Activated naive CD4-positive, alpha-beta T cell treated with anti-CD3 and anti-CD28 coated beads, Interleukin-2, amount 10 ng/mL, durations not matched to agents 7 days and 5 days (primary cell): Measurements from ENCODE around the gene PJA2.

Source experiments
- CTCF ChIA-PET: fragments of 350-600 bp; sonication (Branson Sonifier 250); formaldehyde crosslinking; loops from one replicate; lab custom pipeline; 2021; ENCODE audit warnings: antibody characterized with exemption; lab: Charles Lee
- DNase-seq: peaks from one replicate; pipeline ENCODE4 v3.0.0-alpha.2; 2020
- H3K27ac Mint-ChIP-seq: one replicate; pipeline ENCODE4 v1.8.0; 2021; ENCODE audit warnings: mild to moderate bottlenecking, moderate library complexity, mixed read lengths
- H3K27me3 Mint-ChIP-seq: one replicate; pipeline ENCODE4 v1.8.0; 2021; ENCODE audit warnings: mild to moderate bottlenecking, mixed read lengths
- H3K36me3 Mint-ChIP-seq: one replicate; pipeline ENCODE4 v1.8.0; 2021; ENCODE audit warnings: mixed read lengths
- H3K4me1 Mint-ChIP-seq: one replicate; pipeline ENCODE4 v1.8.0; 2021; ENCODE audit warnings: mixed read lengths
- H3K4me3 Mint-ChIP-seq: one replicate; pipeline ENCODE4 v1.8.0; 2021; ENCODE audit warnings: mild to moderate bottlenecking, moderate library complexity, mixed read lengths
- H3K9me3 Mint-ChIP-seq: one replicate; pipeline ENCODE4 v1.8.0; 2021; ENCODE audit warnings: mixed read lengths

PJA2 gene

GRCh38 chr5:109322694-109323093 lies 87.1 kb downstream of the PJA2 start:
- Mint-ChIP-seq H3K9me3 (no peaks in the 10 kb centered on the region), H3K27ac (peak overlapping the region; percentile 2)
- CTCF ChIA-PET, result no interaction called here

GRCh38 chr5:109319351-109319750 lies 90.4 kb downstream of the PJA2 start:
- no peak overlapping the region for H3K27ac Mint-ChIP-seq
- H3K9me3 Mint-ChIP-seq, result no peaks in the 10 kb centered on the region
- H3K27me3 Mint-ChIP-seq, result no peaks in the 10 kb centered on the region
- H3K36me3 Mint-ChIP-seq, result no peaks in the 10 kb centered on the region
- no peak for DNase-seq
- no peaks in the 10 kb centered on the region for H3K4me1 Mint-ChIP-seq
- CTCF ChIA-PET, result no interaction called here
- H3K4me3 Mint-ChIP-seq, result no peak overlapping the region

More at GRCh38 chr5:109322694-109323093, 87.1 kb downstream of the PJA2 start:
- Mint-ChIP-seq H3K36me3 (no peaks in the 10 kb centered on the region), H3K27me3 (no peaks in the 10 kb centered on the region), H3K4me3 (no peak overlapping the region), H3K4me1 (no peaks in the 10 kb centered on the region)
- DNase-seq, result no peak

GRCh38 chr5:109318455-109319108 lies 91.2 kb downstream of the PJA2 start:
- Mint-ChIP-seq H3K4me1 (no peaks in the 10 kb centered on the region), H3K36me3 (no peaks in the 10 kb centered on the region), H3K9me3 (no peaks in the 10 kb centered on the region), H3K27ac (no peak overlapping the region), H3K27me3 (no peaks in the 10 kb centered on the region), H3K4me3 (no peak overlapping the region)
- CTCF ChIA-PET, result no interaction called here
- no peak for DNase-seq

- Mint-ChIP-seq H3K36me3 (no peaks in the 10 kb centered on the region), H3K9me3 (no peaks in the 10 kb centered on the region), H3K4me1 (no peaks in the 10 kb centered on the region), H3K4me3 (no peak overlapping the region), H3K27ac (no peak overlapping the region), H3K27me3 (no peaks in the 10 kb centered on the region)
- DNase-seq, result no peak
- CTCF ChIA-PET, result interaction anchor here (0.6 kb wide), 1 partner anchor 45 kb away, joined by 3 read pairs; no protein-coding TSS in a partner anchor
Measured at GRCh38 chr5:109316634-109317033, 93.1 kb downstream of the PJA2 start.

DNA sequence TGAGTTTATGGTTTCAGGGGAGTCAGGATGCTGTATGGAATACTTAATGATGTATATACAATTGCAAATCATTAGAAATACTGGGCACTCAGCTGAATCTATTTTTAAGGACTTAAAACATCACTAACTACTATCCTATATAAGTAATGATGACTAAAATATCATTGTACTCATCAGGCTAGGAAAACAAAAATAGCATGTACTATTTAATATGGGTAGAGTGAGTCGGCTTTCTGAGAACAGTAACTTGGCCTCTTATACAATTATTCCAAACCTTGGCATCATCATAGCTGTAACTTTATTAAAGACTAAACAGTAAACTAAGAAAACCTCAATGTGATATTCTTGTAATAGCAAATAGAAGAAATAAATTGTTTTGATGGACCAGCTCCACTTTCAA lies 94.5 kb downstream of the PJA2 start:
- no peak for DNase-seq
- CTCF ChIA-PET, result no interaction called here
- H3K27ac Mint-ChIP-seq, result no peak overlapping the region
- H3K36me3 Mint-ChIP-seq, result no peaks in the 10 kb centered on the region
- no peaks in the 10 kb centered on the region for H3K9me3 Mint-ChIP-seq
- no peak overlapping the region for H3K4me3 Mint-ChIP-seq
- no peaks in the 10 kb centered on the region for H3K4me1 Mint-ChIP-seq
- no peaks in the 10 kb centered on the region for H3K27me3 Mint-ChIP-seq

- Mint-ChIP-seq H3K27ac (no peak overlapping the region), H3K27me3 (no peaks in the 10 kb centered on the region), H3K9me3 (no peaks in the 10 kb centered on the region), H3K4me1 (no peaks in the 10 kb centered on the region), H3K36me3 (no peaks in the 10 kb centered on the region), H3K4me3 (no peak overlapping the region)
- CTCF ChIA-PET, result no interaction called here
- no peak for DNase-seq
Measured at GRCh38 chr5:109313127-109313526, 96.6 kb downstream of the PJA2 start.

DNA sequence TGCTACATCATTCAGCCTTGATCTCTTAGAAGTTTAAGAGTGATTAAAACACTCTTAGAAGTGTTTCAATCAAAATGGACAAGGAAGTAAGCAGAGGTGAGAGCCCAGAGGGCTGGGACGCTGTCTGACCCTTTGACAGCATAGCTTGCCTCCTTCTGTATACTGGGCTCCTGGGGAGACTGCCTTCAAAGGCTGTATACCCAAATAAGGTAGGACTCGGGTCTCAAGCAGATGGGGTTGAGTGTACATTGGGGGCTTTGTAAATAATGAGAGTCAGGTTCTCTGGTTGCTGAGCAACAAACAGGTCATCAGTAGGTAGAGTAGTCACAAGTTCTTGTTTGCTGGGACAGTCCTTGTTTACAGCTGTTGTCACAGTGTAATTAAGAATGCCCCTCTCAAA lies 97.1 kb downstream of the PJA2 start:
- no peaks in the 10 kb centered on the region for H3K27me3 Mint-ChIP-seq
- no peaks in the 10 kb centered on the region for H3K4me1 Mint-ChIP-seq
- CTCF ChIA-PET, result no interaction called here
- DNase-seq, result no peak
- H3K36me3 Mint-ChIP-seq, result no peaks in the 10 kb centered on the region
- no peaks in the 10 kb centered on the region for H3K9me3 Mint-ChIP-seq
- no peak overlapping the region for H3K4me3 Mint-ChIP-seq
- H3K27ac Mint-ChIP-seq, result no peak overlapping the region

DNA sequence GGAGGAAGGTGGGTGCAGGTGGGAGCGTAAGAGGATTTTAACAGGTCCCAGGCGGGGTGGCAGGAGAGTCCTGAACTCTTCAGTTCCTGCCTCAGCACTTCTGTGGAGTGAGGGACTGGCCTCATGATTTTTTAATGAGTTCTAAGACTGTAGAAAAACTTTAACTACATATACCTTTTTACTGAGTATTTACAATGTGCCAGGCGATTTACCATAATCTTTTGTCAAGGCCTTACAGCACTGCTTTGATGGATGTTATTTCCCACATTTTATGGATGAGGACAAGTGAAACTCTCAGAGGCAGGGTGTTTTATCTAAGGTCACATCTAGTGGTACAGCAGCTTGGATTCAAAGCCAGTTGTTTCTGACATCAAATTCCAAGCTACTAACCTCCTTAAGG lies 99.5 kb downstream of the PJA2 start:
- H3K4me3 Mint-ChIP-seq, result no peak overlapping the region
- no peak overlapping the region for H3K27ac Mint-ChIP-seq
- no peaks in the 10 kb centered on the region for H3K36me3 Mint-ChIP-seq
- no peaks in the 10 kb centered on the region for H3K27me3 Mint-ChIP-seq
- H3K4me1 Mint-ChIP-seq, result no peaks in the 10 kb centered on the region
- CTCF ChIA-PET, result no interaction called here
- no peaks in the 10 kb centered on the region for H3K9me3 Mint-ChIP-seq
- DNase-seq, result no peak

DNA sequence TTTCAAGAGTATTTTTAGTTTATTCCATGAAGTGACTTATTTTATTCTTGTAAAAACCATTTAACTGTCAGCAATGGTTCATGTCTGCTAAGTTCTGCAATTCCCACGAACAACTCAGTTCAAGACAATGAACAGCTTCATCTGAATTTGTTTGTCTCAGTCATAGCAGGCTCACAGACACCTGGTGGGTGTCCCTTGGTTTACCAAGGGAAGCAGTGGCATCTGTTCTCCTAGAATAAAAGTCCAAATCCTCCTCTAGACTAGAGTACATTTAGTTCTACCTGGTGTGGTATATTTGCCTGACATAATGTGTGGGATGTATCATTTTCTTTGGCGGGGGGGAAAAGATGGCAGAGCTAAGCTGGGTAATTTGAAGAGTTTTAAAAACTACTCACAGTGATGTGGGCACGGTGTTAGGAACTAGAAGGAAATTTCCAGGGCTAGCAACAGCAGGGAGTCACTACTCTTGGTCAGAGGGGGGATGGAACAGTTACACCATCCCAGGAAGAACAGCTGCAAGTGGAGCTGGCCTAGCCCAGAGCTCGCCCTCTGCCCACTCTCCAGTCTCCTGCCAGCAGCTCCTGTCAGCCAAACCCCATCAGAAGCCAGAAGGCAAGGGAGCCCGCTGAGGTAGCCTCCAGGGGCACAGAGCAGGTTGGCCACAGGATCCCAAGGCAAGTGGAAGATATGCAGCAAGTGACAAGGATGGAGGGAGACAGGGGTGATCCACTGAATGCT lies 100.3 kb downstream of the PJA2 start:
- H3K4me1 Mint-ChIP-seq, result no peaks in the 10 kb centered on the region
- H3K9me3 Mint-ChIP-seq, result no peaks in the 10 kb centered on the region
- no peaks in the 10 kb centered on the region for H3K36me3 Mint-ChIP-seq
- DNase-seq, result no peak
- no peak overlapping the region for H3K4me3 Mint-ChIP-seq
- H3K27me3 Mint-ChIP-seq, result no peaks in the 10 kb centered on the region
- CTCF ChIA-PET, result interaction anchor here (1.3 kb wide), 1 partner anchor 12 kb away, joined by 4 read pairs; no protein-coding TSS in a partner anchor
- no peak overlapping the region for H3K27ac Mint-ChIP-seq

- Mint-ChIP-seq H3K27me3 (no peaks in the 10 kb centered on the region), H3K36me3 (no peaks in the 10 kb centered on the region), H3K4me1 (no peaks in the 10 kb centered on the region), H3K27ac (no peak overlapping the region), H3K9me3 (no peaks in the 10 kb centered on the region), H3K4me3 (no peak overlapping the region)
- CTCF ChIA-PET, result interaction anchor here (0.9 to 1.3 kb wide), 2 partner anchors 11 to 666 kb away, joined by 3 to 4 read pairs; no protein-coding TSS in a partner anchor
- DNase-seq, result no peak
Measured at GRCh38 chr5:109307951-109308350, 101.8 kb downstream of the PJA2 start.

DNA sequence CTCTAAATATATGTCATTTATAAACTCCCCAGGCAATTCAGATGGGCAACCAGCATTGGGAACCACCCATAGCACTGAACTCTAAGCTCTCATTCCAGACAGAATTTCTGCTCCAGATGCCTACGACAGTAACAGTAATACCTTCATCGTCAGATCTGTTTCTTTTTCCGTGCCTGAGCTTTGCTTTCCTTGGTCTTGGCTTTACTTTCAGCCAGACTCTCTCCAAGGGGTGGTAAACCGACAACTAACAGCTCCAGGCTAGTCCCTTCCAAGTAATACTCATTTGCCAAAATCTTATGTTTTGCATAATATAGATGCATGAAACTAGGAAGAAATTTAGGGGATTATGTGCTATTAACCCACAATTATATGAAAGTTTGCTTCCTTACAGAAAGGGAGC lies 102.3 kb downstream of the PJA2 start:
- H3K27ac Mint-ChIP-seq, result no peak overlapping the region
- no peaks in the 10 kb centered on the region for H3K27me3 Mint-ChIP-seq
- H3K4me1 Mint-ChIP-seq, result no peaks in the 10 kb centered on the region
- DNase-seq, result no peak
- H3K4me3 Mint-ChIP-seq, result no peak overlapping the region
- H3K36me3 Mint-ChIP-seq, result no peaks in the 10 kb centered on the region
- CTCF ChIA-PET, result interaction anchor here (0.9 kb wide), 1 partner anchor 666 kb away, joined by 3 read pairs; no protein-coding TSS in a partner anchor
- no peaks in the 10 kb centered on the region for H3K9me3 Mint-ChIP-seq

DNA sequence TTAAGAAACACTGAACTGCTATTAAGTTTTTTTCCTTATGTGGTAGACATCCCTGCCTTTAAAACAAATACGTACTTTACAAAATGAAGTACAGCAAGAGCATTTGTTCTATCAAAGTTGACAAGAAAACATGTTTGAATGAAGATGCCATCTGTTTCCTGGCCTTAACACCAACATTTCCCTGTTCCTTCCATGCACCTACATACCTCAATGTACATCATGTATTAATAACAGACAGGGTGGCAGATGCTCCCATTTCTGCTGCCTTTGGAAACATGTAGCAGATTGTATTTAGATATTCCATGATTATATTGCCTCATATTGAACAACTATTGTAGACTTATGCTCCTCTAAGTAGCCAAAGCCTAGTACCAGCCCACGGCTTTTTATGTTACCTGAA lies 104.4 kb downstream of the PJA2 start:
- H3K27ac Mint-ChIP-seq, result no peak overlapping the region
- no peak for DNase-seq
- H3K4me3 Mint-ChIP-seq, result no peak overlapping the region
- no peaks in the 10 kb centered on the region for H3K9me3 Mint-ChIP-seq
- no peaks in the 10 kb centered on the region for H3K36me3 Mint-ChIP-seq
- H3K27me3 Mint-ChIP-seq, result no peaks in the 10 kb centered on the region
- H3K4me1 Mint-ChIP-seq, result no peaks in the 10 kb centered on the region
- CTCF ChIA-PET, result no interaction called here

DNA sequence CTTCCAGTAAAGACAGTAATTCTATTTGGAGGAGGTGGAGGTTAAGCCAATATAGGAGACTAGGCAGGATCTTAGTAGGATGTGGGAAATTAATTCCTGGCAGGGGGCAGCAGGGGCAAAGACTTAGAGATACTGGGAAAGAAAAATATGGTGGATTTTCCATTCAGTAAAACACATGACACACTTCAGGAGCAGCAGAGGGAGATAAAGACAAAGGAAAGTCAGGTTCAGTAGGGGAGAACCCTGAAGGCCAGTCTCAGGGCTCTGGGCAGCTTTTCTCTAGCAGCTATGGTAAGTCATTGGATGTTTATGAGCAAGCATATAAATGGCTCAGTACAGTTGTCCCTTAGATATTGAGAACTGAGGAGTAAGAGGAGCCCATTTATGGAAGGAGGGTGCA lies 105.5 kb downstream of the PJA2 start:
- no peaks in the 10 kb centered on the region for H3K27me3 Mint-ChIP-seq
- H3K4me3 Mint-ChIP-seq, result no peak overlapping the region
- H3K27ac Mint-ChIP-seq, result no peak overlapping the region
- CTCF ChIA-PET, result no interaction called here
- DNase-seq, result no peak
- H3K36me3 Mint-ChIP-seq, result no peaks in the 10 kb centered on the region
- H3K9me3 Mint-ChIP-seq, result no peaks in the 10 kb centered on the region
- no peaks in the 10 kb centered on the region for H3K4me1 Mint-ChIP-seq

- CTCF ChIA-PET, result no interaction called here
- Mint-ChIP-seq H3K9me3 (no peaks in the 10 kb centered on the region), H3K4me1 (no peaks in the 10 kb centered on the region), H3K27me3 (no peaks in the 10 kb centered on the region), H3K36me3 (no peaks in the 10 kb centered on the region), H3K4me3 (no peak overlapping the region), H3K27ac (no peak overlapping the region)
- no peak for DNase-seq
Measured at GRCh38 chr5:109300367-109300766, 109.4 kb downstream of the PJA2 start.

DNA sequence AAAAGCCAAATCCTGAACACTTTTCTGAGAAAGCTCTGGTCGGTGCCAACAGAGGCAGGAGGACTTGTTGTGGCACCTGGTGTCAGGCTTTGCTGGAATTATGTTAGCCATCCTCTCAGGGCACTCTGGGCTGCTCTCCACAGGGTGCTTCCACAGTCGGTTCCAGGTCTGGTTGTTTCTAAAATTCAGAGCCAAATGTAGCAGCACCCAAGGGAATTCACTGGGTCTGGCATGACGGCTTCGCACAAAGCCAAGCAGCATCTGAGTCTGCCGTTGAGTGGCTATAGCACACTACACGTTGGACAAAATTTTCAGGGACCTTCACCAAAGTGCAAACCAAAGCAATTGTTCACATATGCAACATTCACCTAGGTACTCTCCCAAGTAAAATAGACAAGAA lies 110.2 kb downstream of the PJA2 start:
- no peaks in the 10 kb centered on the region for H3K27me3 Mint-ChIP-seq
- H3K36me3 Mint-ChIP-seq, result no peaks in the 10 kb centered on the region
- CTCF ChIA-PET, result no interaction called here
- no peak for DNase-seq
- no peak overlapping the region for H3K27ac Mint-ChIP-seq
- H3K4me3 Mint-ChIP-seq, result no peak overlapping the region
- no peaks in the 10 kb centered on the region for H3K4me1 Mint-ChIP-seq
- H3K9me3 Mint-ChIP-seq, result no peaks in the 10 kb centered on the region
